Uterus (tissue), 2 donors: ENCODE data around the gene AP4S1.

Experiments
- CTCF ChIP-seq, 4 experiments: fragments of 200-600 bp in 2 of 4; fragments of 450-650 bp in 2 of 4; sonication (generic) in 2 of 4; IDR thresholded peaks; one replicate each; pipeline ENCODE4 v1.5.1; 2016 to 2019; ENCODE audit warnings: antibody characterized with exemption in 4 of 4, mild to moderate bottlenecking in 2 of 4, moderate library complexity in 1 of 4
- POLR2A ChIP-seq, 2 donors: fragments of 450-650 bp; IDR thresholded peaks; one replicate each; pipeline ENCODE4 v1.6.1; 2016; ENCODE audit warnings: antibody characterized with exemption in 2 of 2, mild to moderate bottlenecking in 1 of 2, moderate library complexity in 1 of 2

GRCh38 chr14:31025367-31026076 is at the start of gene AP4S1:
- TF ChIP-seq CTCF (IDR thresholded peaks at IDR 0.05) (no peak), POLR2A (IDR thresholded peaks at IDR 0.05) (peak in 1 of 2 donors; percentile 9)
